HG02571 (cell line): ENCODE data around the gene BAHD1.

ENCODE experiments used
- ATAC-seq: cut with Tn5 transposase; IDR thresholded peaks from one replicate; pipeline ENCODE4 v1.9.1; 2021; ENCODE audit warnings: mild to moderate bottlenecking, moderate library complexity; ENCODE audit not compliant: unreplicated experiment

Gene BAHD1

DNA sequence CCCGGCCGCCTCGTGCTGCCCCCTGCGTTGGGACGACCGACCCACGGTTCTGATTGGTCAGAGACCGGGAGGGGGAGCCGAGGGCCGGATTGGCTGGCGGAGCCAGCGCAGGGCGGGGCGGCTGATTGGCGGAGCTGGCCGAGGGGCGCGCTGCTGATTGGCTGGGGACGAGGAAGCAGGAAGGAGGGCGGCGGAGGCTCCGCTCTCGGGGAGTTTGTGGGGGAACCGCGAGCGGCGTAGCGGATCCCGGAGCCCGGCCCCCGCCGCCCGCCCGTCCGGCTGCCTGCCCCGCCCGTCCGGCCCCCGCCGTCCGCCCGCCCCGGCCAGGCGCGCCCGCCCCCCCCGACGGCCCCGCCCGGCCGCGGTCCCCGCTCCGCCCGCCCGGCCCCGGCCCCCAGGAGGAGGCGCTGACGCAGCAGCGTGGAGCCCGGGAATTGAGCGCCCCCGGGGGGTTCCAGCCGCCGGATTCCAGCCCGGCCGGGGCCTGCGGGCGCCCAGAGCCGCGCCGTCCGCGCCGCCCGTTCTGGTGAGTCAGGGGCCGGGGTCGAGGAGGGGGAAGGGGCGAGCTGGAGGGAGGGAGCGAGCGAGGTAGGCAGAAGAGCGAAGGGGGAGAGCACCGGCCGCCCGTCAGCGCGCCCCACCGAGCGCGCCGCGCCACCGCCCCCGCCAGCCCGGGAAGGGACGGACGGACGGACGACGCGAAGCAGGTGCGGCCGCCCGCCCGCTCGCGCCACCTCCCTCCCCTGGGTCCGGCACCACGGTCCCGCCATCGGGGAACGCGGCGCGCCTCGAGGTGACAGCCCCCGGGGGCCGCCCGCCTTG, at the start of gene BAHD1:
Gene BAHD1, plus strand, starts transcription at position 211 of the 822 bp plus-strand sequence. CDS start 17,512 bp downstream, outside the sequence.
- ATAC-seq = peak; percentile 83

DNA sequence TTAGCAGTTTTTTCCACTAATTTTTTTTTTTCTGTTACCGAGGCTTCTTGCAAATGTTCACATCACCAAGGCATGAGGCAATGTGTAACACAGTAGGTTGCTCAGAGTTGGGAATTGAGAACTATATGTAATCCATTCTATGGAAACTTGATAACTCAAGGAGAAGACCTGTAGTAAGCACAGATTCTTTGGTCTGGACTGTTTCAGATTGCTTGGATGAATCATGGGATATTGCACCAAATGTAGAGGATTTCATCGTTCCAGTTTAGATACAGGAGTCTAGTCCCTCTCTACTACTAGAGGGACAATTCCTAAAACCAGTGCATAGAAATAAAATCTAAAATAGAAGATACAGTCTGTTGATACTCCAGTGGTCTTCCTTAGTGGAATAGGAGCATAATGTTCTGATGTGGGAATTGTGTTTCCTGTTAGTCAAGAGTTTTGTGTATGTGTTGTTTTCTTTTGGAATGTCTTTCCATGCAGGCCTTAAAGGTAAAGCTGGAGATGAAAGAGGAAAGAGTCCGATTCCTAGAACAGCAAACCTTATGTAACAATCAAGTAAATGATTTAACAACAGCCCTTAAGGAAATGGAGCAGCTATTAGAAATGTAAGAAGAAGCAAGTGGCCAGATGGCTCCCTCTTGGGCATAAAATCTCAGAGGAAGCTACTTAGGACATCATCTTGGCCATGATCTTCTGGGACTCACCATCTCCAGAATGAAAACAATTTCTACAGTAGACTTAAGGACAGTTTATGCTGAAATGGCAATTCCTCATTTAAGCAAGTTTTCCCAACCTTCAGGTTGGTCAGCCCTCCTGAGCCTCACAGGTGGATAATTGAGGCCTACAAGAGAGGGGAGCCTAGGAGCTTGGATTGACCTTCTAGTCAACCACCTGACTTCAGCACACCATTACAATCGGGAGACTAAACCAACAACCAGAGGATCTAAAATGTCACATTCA, 47.5 kb upstream of the BAHD1 start:
- ATAC-seq = no peak

GRCh38 chr15:40397688-40398412, 42.9 kb upstream of the BAHD1 start:
- no peak for ATAC-seq

DNA sequence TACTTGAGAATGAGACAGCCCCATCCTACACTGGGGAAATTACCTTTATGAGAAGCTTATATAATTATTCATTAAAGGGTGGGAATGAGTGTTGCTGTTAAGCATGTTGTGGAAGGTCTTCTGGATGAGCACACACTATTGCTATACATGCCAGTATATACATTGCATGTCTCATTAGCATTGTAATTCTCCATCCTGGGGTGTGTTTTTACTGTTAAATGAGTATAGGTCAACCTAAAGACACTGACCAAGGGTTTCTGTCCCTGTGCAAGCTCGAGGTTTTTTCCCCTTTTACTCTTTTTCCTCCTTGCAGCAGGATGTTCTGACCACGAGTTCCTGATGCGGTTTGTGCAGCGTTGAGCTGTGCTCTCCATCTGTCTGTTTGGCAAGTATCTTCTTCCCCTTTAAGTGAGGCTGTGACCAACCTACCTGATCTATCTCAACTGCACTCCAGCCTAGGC, 42.3 kb upstream of the BAHD1 start:
- no peak for ATAC-seq

DNA sequence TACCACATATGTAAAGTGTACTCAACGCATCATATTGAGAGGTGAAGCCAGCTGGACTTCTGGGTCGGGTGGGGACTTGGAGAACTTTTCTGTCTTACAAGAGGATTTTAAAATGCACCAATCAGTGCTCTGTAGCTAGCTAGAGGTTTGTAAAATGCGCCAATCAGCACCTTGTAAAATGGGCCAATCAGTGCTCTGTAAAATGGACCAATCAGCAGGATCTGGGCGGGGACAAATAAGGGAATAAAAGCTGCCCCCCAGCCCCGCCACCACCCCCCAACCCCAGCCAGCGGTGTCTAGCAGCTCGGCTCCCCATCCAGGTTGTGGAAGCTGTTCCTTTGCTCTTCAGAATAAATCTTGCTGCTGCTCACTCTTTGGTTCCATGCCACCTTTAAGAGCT, 41.4 kb upstream of the BAHD1 start:
- ATAC-seq = no peak

- ATAC-seq = peak; percentile 68
Observed at GRCh38 chr15:40405501-40406381, 35.0 kb upstream of the BAHD1 start, which contains the start of gene IVD. TSS of gene IVD (plus strand) at chr15:40405795. CDS start at chr15:40405828, 33 bp downstream.

DNA sequence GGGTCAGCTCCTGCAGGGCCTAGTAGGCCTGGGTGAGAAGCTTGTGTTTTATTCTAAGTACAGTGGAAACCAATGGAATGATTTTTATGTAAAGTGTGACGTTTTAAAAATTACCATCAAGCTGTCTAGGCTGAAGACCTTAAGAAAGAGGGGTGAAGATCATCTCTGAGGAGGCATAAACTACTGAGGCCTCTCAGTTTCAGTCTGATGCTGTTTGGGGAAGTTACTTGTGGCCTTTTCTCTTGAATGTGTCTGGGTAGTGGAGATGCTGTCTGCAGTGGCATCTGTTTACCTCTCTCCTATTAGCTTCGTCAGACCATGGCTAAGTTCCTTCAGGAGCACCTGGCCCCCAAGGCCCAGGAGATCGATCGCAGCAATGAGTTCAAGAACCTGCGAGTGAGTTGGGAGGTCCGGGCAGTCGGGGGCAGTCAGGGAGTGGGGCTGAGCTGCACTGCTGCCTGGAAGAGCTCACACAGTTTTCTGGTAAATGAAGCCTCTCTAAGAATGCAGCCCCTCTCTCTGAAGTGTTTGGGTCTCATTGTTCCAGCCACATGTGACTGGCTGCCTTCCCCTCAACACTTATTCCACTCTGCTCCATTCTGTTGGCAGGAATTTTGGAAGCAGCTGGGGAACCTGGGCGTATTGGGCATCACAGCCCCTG, 33.3 kb upstream of the BAHD1 start:
- peak; percentile 44 for ATAC-seq

- no peak for ATAC-seq
Observed at GRCh38 chr15:40409366-40409765, 31.4 kb upstream of the BAHD1 start.

GRCh38 chr15:40410476-40410875, 30.3 kb upstream of the BAHD1 start:
- no peak for ATAC-seq

DNA sequence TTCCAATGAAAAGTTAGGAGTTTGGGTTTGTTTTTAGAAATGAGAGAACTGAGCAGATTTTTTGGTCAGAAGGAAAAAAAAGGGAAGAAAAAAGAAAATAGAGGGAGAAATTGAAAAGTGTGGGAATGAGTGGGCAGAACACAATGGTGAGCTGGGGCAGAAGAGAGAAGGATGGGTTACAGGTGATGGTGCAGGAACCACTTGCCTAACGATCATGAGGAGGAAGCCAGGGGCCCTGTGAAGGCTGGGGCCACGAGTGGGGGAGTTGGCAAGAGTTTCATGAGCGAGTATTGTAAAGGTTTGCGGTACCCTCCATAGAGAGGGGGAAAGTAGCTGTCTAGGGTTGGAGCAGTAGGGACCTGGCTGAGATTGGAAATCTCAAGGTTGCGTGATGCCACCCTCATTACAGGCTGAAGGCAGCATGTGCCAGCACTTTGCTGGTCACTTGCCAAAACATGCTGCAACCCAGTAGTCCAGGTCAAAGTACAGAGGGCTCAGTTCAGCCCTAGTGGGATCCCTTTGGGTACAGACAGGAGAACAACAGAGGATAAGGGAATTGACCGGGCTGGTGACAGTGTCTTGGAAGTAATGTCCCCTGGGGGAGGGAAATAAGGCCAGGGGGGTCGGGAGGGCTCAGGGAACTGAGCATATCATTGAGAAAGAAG, 28.5 kb upstream of the BAHD1 start:
- ATAC-seq = no peak

DNA sequence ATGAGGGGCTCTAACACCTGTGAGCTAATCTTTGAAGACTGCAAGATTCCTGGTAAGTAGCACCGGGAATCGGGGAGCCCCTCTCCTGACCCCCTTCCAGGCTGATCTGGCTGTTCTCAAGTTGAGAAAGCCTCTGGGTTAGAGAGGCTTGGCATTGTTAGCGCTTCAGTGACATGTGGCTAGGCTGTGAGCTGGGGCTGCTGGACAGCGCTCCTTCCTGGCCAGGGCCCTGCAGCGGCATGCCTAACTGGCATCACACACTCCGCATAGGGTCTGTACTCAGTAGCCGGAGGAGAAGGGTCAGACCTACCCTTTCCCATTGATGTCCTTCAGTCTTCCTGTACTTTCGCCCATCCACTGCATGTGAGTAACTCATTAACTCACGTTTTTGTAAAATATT, 27.7 kb upstream of the BAHD1 start:
- no peak for ATAC-seq

DNA sequence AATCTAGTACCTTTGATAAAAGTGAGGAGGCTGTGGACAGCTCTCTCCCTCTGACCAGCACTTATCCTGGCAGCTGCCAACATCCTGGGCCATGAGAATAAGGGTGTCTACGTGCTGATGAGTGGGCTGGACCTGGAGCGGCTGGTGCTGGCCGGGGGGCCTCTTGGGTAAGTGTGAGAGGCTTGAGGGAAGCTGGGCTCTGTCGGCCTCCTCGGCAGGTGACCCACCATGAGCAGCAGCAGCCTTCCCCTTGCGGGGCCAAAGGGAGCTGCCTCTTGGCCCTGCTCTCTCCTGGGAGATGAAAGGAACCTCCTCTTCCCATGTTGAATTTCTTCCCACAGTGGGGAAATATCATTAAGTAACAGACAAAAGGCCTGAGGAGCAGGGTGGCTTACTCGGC, 25.9 kb upstream of the BAHD1 start:
- no peak for ATAC-seq

DNA sequence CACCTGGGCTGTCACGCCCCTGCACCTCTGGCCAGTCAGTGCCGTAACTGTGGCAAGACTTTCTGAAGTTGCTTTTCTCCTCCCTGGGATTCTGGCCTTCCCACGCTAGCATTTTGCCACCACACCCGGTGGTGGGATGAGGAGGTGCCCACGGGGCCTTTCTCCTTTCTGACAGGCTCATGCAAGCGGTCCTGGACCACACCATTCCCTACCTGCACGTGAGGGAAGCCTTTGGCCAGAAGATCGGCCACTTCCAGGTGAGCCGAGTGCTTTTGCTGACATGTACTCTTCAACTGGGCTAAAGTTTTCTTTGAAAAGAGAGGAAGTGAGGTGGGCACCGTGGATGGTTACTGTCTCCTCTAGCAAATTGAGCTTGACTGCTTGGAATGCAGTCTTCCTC, 25.5 kb upstream of the BAHD1 start:
- no peak for ATAC-seq

GRCh38 chr15:40416056-40416455, 24.7 kb upstream of the BAHD1 start:
- ATAC-seq = no peak

DNA sequence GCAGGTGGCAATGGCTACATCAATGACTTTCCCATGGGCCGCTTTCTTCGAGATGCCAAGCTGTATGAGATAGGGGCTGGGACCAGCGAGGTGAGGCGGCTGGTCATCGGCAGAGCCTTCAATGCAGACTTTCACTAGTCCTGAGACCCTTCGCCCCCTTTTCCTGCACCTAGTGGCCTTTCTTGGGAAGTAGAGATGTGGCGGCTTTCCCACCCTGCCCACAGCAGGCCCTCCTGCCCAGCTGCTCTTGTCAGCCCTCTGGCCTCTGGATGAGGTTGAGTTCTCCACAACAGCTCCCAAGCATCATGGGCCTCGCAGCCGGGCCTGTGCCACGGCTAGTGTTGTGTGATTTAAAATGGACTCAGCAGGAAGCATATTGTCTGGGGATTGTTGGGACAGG, 22.6 kb upstream of the BAHD1 start:
- ATAC-seq = no peak

- ATAC-seq = no peak
Observed at GRCh38 chr15:40420071-40420713, 20.6 kb upstream of the BAHD1 start.

GRCh38 chr15:40420793-40421192, 20.0 kb upstream of the BAHD1 start:
- no peak for ATAC-seq
